ENCODE measurements around the gene RRP12. TPM values are rescaled to one million over a fixed set of nuclear protein-coding genes. Genes with fewer than 3 reads are reported as not detected.
A peak's percentile ranks its signal among the peaks of the same experiment; 100 is the strongest.
"Not testable (repeated sequence)": the region's sequence is repeated elsewhere in the genome, so short reads cannot be mapped to it uniquely, and the experiment has no call there.

Gene RRP12
- total RNA-seq, 1 donor from 2014 or later: 35.3 TPM

DNA sequence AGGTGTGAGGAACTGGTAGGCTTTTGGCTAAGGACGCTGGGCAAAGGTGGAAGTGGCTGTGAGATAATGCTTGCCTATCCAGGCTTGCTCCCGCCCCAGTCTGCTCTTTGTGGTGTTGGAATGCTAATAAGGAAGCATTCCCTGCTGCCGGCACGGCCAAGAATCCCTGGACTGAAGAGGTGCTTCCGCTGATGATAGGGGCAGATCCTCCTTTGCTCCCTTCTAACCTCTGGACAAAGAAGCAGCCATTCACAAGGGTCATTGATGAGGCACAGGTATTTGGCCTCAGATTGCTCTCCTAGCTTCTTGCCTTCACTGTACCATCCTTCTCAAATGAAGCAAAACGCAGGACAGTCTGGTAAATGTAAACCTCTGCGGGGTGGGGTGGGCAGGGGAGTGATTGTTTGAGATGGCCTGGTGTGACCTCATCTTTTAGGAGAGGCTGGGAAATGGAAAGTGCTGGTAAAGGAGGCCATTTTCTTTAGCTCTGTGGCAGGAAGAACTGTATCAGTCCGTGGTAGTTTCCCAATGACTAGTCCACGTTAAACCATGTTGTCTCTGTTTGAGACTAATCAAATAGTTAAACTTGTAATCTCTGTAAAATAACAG, 26.5 kb upstream of the RRP12 start:
- DNase-seq (ENCODE audit: low read depth): peak; percentile 50
- no peaks in the 10 kb centered on the region for H3K27me3 ChIP-seq (ENCODE audit: control insufficient read depth, insufficient read depth, low read length)

DNA sequence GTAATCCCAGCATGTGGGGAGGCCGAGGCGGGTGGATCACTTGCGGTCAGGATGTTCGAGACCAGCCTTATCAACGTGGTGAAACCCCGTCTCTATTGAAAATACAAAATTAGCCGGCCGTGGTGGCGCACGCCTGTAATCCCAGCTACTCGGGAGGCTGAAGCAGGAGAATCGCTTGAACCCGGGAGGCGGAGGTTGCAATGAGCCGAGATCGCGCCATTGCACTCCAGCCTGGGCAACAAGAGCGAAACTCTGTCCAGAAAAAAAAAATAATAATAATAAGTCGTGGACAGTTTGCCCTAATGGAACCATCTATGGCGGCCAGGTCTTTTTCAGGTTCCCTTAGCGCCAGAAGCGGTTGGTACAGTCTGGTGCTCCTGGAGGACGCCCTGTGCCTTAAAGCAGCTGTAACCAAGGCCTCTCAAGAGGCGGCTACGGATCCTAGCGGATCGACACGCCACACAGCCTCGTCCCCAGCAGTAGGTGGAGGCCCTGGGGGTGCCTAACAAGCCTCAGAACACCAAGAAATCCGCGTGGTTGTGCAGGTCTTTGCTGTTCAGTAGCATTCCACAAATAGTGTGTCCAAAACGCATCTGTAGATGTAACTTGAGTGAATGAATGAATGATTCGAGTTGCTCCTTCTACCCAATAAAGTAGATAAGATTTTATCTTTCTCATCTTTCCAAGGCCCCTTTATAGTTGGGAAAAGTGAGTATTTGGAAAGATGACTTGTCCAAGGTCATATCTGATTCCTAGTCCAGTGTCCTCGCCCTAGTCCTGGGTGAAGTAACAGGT, 25.8 kb upstream of the RRP12 start:
- TF ChIP-seq, protein P1, sequence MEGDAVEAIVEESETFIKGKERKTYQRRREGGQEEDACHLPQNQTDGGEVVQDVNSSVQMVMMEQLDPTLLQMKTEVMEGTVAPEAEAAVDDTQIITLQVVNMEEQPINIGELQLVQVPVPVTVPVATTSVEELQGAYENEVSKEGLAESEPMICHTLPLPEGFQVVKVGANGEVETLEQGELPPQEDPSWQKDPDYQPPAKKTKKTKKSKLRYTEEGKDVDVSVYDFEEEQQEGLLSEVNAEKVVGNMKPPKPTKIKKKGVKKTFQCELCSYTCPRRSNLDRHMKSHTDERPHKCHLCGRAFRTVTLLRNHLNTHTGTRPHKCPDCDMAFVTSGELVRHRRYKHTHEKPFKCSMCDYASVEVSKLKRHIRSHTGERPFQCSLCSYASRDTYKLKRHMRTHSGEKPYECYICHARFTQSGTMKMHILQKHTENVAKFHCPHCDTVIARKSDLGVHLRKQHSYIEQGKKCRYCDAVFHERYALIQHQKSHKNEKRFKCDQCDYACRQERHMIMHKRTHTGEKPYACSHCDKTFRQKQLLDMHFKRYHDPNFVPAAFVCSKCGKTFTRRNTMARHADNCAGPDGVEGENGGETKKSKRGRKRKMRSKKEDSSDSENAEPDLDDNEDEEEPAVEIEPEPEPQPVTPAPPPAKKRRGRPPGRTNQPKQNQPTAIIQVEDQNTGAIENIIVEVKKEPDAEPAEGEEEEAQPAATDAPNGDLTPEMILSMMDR (IDR thresholded peaks at IDR 0.05; ENCODE audit: insufficient read depth, low read length, severe bottlenecking): no peak
- FAIRE-seq: no peak
- no peak for DNase-seq (ENCODE audit: low read depth)
- Histone ChIP-seq H3K36me3 (ENCODE audit: control insufficient read depth, insufficient read depth, low read length) (peaks cover 15% of the 10 kb centered on the region), H3K4me3 (ENCODE audit: low read depth, low read length) (peak overlapping the region; percentile 98), H3K27me3 (ENCODE audit: control insufficient read depth, insufficient read depth, low read length) (no peaks in the 10 kb centered on the region)

More for the DNA sequence above, 26.5 kb upstream of the RRP12 start:
- TF ChIP-seq, protein P1 (IDR thresholded peaks at IDR 0.05; ENCODE audit: insufficient read depth, low read length, severe bottlenecking): no peak
- Histone ChIP-seq H3K4me3 (ENCODE audit: low read depth, low read length) (peak overlapping the region; percentile 98), H3K36me3 (ENCODE audit: control insufficient read depth, insufficient read depth, low read length) (peaks cover 15% of the 10 kb centered on the region)
- no peak for FAIRE-seq

DNA sequence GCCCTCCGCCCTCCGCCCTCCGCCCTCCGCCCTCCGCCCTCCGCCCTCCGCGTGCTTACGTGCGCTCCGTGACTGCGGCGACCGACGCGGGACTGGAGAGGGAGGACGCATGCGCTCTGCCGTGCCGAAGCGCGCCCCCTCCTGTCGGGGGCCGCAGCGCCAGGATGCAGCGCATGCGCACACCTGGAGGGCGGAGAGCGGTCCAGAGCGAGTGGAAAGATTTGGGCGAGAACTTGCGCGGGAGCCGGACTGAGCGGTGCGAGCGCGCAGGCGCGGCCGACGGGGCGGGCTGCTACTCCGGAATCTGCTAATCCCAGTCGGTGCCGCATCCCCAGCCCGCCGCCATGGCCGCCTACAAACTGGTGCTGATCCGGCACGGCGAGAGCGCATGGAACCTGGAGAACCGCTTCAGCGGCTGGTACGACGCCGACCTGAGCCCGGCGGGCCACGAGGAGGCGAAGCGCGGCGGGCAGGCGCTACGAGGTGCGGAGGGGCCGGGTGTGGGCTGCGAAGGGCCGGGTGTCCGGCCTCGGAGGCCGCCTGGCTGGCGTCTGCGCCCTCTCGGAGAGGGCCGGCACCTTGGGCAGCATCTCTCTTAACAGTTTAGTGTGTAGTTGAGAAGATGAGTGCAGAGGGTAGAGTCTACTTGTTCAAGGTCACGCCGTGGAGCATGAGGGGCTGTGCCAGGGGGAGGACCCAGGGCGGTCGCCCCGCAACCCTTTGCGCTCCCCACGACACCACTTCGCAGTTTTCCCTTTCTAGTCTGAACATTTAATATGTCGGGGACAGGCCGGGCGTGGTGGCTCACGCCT, 25.0 kb upstream of the RRP12 start, which contains the start of gene PGAM1:
Gene PGAM1, plus strand, starts transcription at position 228 of the 812 bp plus-strand sequence. Its CDS starts 117 bp downstream, at position 345.
- TF ChIP-seq, protein P1 (IDR thresholded peaks at IDR 0.05; ENCODE audit: insufficient read depth, low read length, severe bottlenecking): peak; percentile 91
- Histone ChIP-seq H3K4me3 (ENCODE audit: low read depth, low read length) (peak within 1 kb of the TSS; percentile 98), H3K27me3 (ENCODE audit: control insufficient read depth, insufficient read depth, low read length) (no peaks in the 10 kb centered on the region), H3K36me3 (ENCODE audit: control insufficient read depth, insufficient read depth, low read length) (peaks cover 10% of the 10 kb centered on the region)
- DNase-seq (ENCODE audit: low read depth) (peak; percentile 89), FAIRE-seq (no peak)

DNA sequence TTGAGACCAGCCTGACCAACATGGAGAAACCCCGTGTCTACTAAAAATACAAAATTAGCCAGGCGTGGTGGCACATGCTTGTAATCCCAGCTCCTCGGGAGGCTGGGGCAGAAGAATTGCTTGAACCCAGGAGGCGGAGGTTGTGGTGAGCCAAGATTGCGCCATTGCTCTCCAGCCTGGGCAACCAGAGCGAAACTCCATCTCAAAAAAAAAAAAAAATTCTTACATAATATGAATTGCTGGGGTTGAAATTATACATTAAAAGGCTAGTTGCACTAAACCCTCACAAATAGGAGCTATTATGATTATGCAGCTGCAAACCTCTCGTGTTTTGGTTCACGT, 22.6 kb upstream of the RRP12 start:
- H3K27me3 ChIP-seq (ENCODE audit: control insufficient read depth, insufficient read depth, low read length); H3K4me3 ChIP-seq (ENCODE audit: low read depth, low read length); H3K36me3 ChIP-seq (ENCODE audit: control insufficient read depth, insufficient read depth, low read length); DNase-seq (ENCODE audit: low read depth); FAIRE-seq: not testable (repeated sequence)

DNA sequence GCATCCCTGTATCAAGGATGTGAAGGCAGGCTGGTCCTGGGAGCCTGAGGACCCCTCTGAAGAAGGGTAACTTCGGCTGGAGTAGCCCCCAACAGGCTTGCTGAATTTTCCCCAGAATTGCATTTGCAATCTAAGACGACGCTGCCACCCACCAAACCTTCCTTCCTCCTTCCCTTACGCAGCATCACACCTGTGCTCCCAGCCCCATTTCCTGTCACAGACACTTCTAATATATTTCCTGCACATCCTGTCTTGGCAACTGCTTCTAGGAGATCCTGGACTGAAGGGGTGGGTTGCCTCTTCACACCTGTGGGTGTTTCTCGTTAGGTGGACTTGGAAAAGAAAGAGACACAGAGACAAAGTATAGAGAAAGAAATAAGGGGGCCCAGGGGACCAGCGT, 15.4 kb upstream of the RRP12 start:
- no peak for FAIRE-seq
- H3K36me3 ChIP-seq (ENCODE audit: control insufficient read depth, insufficient read depth, low read length): no peaks in the 10 kb centered on the region
- H3K27me3 ChIP-seq (ENCODE audit: control insufficient read depth, insufficient read depth, low read length): no peaks in the 10 kb centered on the region
- DNase-seq (ENCODE audit: low read depth): no peak
- no peak overlapping the region for H3K4me3 ChIP-seq (ENCODE audit: low read depth, low read length)
- TF ChIP-seq, protein P1 (IDR thresholded peaks at IDR 0.05; ENCODE audit: insufficient read depth, low read length, severe bottlenecking): no peak

DNA sequence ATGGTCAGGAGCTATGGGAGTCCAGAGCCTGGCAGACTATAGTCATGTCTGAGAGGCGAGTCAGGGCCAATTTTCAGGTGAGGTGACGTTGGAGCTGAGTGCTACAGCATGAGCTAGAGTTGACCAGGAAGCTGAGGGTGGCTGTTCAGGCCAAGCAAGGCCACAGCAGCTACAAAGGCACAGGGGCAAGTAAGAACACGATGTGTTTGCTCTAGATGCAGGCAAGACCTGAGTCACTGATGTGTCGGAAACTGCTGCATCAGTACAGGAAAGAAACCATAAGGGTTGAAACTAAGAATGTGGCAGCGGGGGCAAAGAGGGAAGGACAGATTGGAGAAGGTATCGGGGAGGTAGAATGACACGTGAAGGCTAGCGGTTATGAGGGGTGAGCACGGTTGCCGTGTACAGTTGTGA, 11.8 kb upstream of the RRP12 start:
- DNase-seq (ENCODE audit: low read depth) (peak; percentile 99), FAIRE-seq (peak; percentile 99)
- Histone ChIP-seq H3K27me3 (ENCODE audit: control insufficient read depth, insufficient read depth, low read length) (no peaks in the 10 kb centered on the region), H3K4me3 (ENCODE audit: low read depth, low read length) (no peak overlapping the region), H3K36me3 (ENCODE audit: control insufficient read depth, insufficient read depth, low read length) (no peaks in the 10 kb centered on the region)
- TF ChIP-seq, protein P1 (IDR thresholded peaks at IDR 0.05; ENCODE audit: insufficient read depth, low read length, severe bottlenecking): no peak
